GM18868 (cell line): ENCODE data around the gene ATP13A4.

Experiments used
- ATAC-seq: cut with Tn5 transposase; IDR thresholded peaks from one replicate; pipeline ENCODE4 v1.9.1; 2021; ENCODE audit warnings: mild to moderate bottlenecking, moderate library complexity; ENCODE audit not compliant: unreplicated experiment

ATP13A4 gene

GRCh38 chr3:193400304-193400703 lies 154.4 kb downstream of the ATP13A4 start:
- ATAC-seq = no peak

- no peak for ATAC-seq
These were observed 158.0 kb downstream of the ATP13A4 start for GRCh38 chr3:193396451-193397244.

DNA sequence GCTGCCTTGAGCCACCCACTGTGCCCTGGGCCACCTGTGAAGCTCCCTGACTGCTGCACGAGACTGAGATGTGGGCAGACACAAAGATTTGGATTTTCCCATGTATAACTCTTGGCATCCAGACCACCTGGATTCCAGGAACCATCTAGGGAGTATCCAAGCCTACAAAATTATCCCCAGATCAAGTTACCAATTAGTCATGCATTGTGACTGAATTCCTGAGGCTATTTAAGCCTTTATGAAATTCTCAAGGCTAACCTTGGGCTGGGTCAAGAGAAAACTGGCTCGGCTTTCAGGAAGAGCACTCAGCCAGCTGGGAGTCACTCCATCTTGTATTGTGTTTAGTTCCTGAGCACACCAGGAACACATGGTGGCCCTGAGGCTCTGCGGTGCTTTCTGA lies 162.8 kb downstream of the ATP13A4 start:
- no peak for ATAC-seq

- ATAC-seq = no peak
These were observed 165.4 kb downstream of the ATP13A4 start for GRCh38 chr3:193389335-193389734.

DNA sequence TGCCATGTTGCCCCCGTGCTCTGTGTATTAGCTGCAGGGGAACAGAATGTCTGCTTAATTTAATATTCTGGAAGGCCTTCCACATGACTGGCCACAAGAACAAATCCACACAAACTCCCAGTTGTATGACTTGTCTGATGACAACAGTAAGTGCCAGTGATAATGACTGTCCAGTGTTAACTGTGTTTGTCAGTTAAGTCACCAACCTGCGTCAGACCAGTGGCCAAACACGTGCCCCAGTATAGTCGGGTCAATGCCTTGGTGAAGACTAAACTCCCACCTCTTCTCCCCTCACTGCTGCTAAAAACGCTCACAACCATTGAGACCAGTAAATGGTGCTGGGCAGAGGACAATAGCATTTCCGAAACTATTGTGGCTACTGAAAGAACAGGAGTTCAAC lies 166.3 kb downstream of the ATP13A4 start:
- no peak for ATAC-seq

- ATAC-seq = no peak
These were observed 167.1 kb downstream of the ATP13A4 start for GRCh38 chr3:193387596-193387995.

- ATAC-seq = no peak
These were observed 176.0 kb downstream of the ATP13A4 start, which contains the start of gene ATP13A5 for GRCh38 chr3:193378706-193379105. Gene ATP13A5, minus strand, starts transcription at chr3:193378753. Its CDS starts 28 bp downstream, at chr3:193378725.

DNA sequence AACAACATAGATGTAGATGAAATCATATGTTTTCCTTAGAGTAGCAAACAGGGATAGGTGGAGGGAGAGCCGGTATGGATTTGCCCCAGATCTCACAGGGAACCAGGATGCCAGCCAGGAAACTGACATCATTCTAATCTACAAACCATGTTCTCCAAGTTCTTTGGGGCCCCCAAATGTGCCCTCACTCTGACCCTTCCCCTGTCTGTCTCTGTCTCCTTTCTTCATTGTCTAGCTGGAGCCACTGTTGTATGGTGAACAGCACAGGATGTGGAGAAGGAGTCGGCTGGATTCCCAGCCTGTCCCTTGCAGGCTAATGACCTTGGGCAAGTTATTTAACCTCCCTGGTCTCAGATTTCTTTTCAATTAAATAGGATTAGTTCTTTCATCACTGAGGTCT lies 177.1 kb downstream of the ATP13A4 start:
- no peak for ATAC-seq

- ATAC-seq = no peak
These were observed 179.1 kb downstream of the ATP13A4 start for GRCh38 chr3:193375614-193376013.

- ATAC-seq = peak; percentile 59
These were observed 181.9 kb downstream of the ATP13A4 start for GRCh38 chr3:193372783-193373182.

DNA sequence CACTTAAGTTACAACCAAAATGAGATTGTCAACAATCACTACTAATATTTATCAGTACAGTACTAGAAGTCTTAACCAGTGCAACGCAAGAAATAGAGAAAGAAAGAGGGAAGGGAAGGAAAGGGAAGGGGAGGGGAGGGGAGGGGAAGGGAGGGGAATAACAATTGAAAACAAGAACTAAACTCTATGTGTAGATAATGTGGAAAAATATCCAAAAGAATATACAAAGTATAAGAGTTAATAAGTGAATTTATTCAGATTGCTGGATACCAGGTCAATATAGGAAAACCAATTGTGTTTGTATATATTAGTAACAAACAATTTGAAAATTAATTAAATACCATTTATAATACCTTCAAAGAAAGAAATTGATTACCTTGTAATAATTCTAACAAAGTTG lies 186.8 kb downstream of the ATP13A4 start:
- ATAC-seq = no peak

GRCh38 chr3:193357291-193357690 lies 197.4 kb downstream of the ATP13A4 start:
- no peak for ATAC-seq

DNA sequence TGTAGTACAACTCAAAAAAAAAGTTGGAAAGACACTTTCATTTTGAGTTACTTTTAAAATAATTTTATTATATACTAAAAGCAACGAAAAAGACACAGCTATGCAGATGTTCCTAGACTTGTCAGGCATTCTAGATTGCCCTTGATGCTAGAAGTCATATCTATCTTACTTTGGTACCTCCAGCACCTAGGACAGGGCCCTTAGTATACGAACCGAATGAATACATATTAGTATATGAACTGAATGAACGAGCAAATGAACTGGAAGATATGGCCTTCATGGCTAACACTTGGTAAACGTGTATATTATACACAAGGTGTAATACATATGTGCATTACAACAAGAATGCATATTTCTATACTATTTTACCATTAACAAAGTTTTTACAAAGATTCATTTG lies 200.3 kb downstream of the ATP13A4 start:
- ATAC-seq = no peak
